Gastroesophageal sphincter (tissue), 3 donors: ENCODE data around the gene TMEM154.

ENCODE experiments used
- CTCF ChIP-seq, 4 experiments: fragments of 200-600 bp in 2 of 4; fragments of 450-650 bp in 2 of 4; sonication (generic) in 1 of 4; IDR thresholded peaks; one replicate each; pipeline ENCODE4 v1.5.1; 2017 to 2019; ENCODE audit warnings: antibody characterized with exemption in 4 of 4, mild to moderate bottlenecking in 2 of 4, moderate library complexity in 2 of 4
- EP300 ChIP-seq: sonication (generic); formaldehyde crosslinking; IDR thresholded peaks from one replicate; pipeline ENCODE4 v1.6.1; 2017; ENCODE audit warnings: antibody characterized with exemption, mild to moderate bottlenecking
- POLR2A ChIP-seq, 2 donors: fragments of 450-650 bp; IDR thresholded peaks; one replicate each; pipeline ENCODE4 v1.6.1; 2017; ENCODE audit warnings: antibody characterized with exemption in 2 of 2, mild to moderate bottlenecking in 2 of 2, moderate library complexity in 1 of 2
- POLR2AphosphoS5 ChIP-seq: sonication (generic); formaldehyde crosslinking; IDR thresholded peaks from one replicate; pipeline ENCODE4 v1.6.1; 2017; ENCODE audit warnings: antibody characterized with exemption

- no peak for TF ChIP-seq CTCF (IDR thresholded peaks at IDR 0.05)
- no peak for TF ChIP-seq POLR2A (IDR thresholded peaks at IDR 0.05)
- no peak for TF ChIP-seq EP300
- no peak for TF ChIP-seq POLR2AphosphoS5
Measured at GRCh38 chr4:152729466-152729865, 49.7 kb upstream of the TMEM154 start.
